HG03039 (cell line): ENCODE measurements around the gene ABR.
"Not testable (repeated sequence)": the region's sequence is repeated elsewhere in the genome, so short reads cannot be mapped to it uniquely, and the experiment has no call there.

Experiments
- ATAC-seq: cut with Tn5 transposase; IDR thresholded peaks from one replicate; pipeline ENCODE4 v1.9.1; 2021; ENCODE audit warnings: mild to moderate bottlenecking, moderate library complexity; ENCODE audit not compliant: unreplicated experiment

Gene ABR

GRCh38 chr17:1174263-1174880, 5.4 kb downstream of the ABR start:
- no peak for ATAC-seq

- no peak for ATAC-seq
Measured at GRCh38 chr17:1173432-1174262, 6.1 kb downstream of the ABR start.

- no peak for ATAC-seq
Measured at GRCh38 chr17:1171953-1172352, 7.8 kb downstream of the ABR start.

GRCh38 chr17:1170739-1171138, 9.0 kb downstream of the ABR start:
- no peak for ATAC-seq

GRCh38 chr17:1169929-1170312, 9.9 kb downstream of the ABR start:
- ATAC-seq = no peak

GRCh38 chr17:1169221-1169928, 10.4 kb downstream of the ABR start:
- no peak for ATAC-seq

- no peak for ATAC-seq
Measured at GRCh38 chr17:1168533-1169220, 11.1 kb downstream of the ABR start.

GRCh38 chr17:1166276-1166675, 13.5 kb downstream of the ABR start:
- no peak for ATAC-seq

GRCh38 chr17:1165836-1166235, 13.9 kb downstream of the ABR start:
- no peak for ATAC-seq

- ATAC-seq = no peak
Measured at GRCh38 chr17:1164935-1165556, 14.7 kb downstream of the ABR start.

- no peak for ATAC-seq
Measured at GRCh38 chr17:1162116-1162855, 17.5 kb downstream of the ABR start.

GRCh38 chr17:1160591-1161390, 19.0 kb downstream of the ABR start:
- no peak for ATAC-seq

- no peak for ATAC-seq
Measured at GRCh38 chr17:1159431-1160180, 20.2 kb downstream of the ABR start.

GRCh38 chr17:1158879-1159278, 20.9 kb downstream of the ABR start:
- ATAC-seq = no peak

GRCh38 chr17:1156864-1157263, 22.9 kb downstream of the ABR start:
- ATAC-seq = no peak

GRCh38 chr17:1154704-1155103, 25.1 kb downstream of the ABR start:
- ATAC-seq = no peak

GRCh38 chr17:1153795-1154546, 25.8 kb downstream of the ABR start:
- ATAC-seq = no peak

GRCh38 chr17:1152582-1152981, 27.2 kb downstream of the ABR start:
- ATAC-seq = not testable (repeated sequence)
